ENCODE results near the gene ATF6. TPM values are rescaled to one million over a fixed set of nuclear protein-coding genes. Genes with fewer than 3 reads are reported as not detected.

The ATF6 gene
- total and polyA plus RNA-seq, 3 donors from 2014 or later = 22.6 to 38.2 (median 38.0) TPM

GRCh38 chr1:161736335-161736969 is 29.7 kb upstream of the ATF6 start:
- TF ChIP-seq POLR2A (IDR thresholded peaks at IDR 0.05) = no peak
- no peak for TF ChIP-seq CTCF (IDR thresholded peaks at IDR 0.05)
- 74 to 77% methylated on average over 4 of the region's 4 CpGs for WGBS, 2 donors
- intact Hi-C loops (cut with DNase I; ENCODE audit: low total_unique reads) = no loop called here

DNA sequence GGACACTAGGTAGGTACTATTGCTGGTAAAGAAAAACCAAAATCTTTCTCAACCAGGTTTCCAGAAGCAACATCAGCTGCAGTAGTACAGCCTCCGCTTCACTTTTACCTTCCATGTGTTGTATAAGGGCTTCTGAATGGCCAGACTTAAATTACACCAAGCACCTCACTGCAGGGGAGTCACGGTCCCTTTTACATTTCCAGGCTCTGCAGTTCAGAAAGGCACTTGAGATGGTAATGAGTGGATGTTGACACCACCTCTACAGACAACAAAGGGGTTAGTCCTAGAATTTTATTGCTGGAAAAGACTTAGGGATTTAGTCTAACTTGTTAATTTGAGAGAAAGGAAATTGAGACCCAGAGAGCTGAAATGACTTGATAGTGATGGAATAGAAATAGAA is 28.5 kb upstream of the ATF6 start:
- intact Hi-C loops (cut with DNase I; ENCODE audit: low total_unique reads) = no loop called here

More at GRCh38 chr1:161736335-161736969, 29.7 kb upstream of the ATF6 start:
- no peak for DNase-seq
- no peaks in the 10 kb centered on the region for H3K27me3 ChIP-seq
- no peaks in the 10 kb centered on the region for H3K4me1 ChIP-seq
- H3K9me3 ChIP-seq = no peaks in the 10 kb centered on the region
- no peak overlapping the region for H3K27ac ChIP-seq
- no peak overlapping the region for H3K4me3 ChIP-seq
- no peaks in the 10 kb centered on the region for H3K36me3 ChIP-seq (ENCODE audit: low read depth, missing control alignments)

GRCh38 chr1:161738627-161739287 is 27.4 kb upstream of the ATF6 start:
- H3K36me3 ChIP-seq (ENCODE audit: low read depth, missing control alignments) = no peaks in the 10 kb centered on the region
- 77 to 100% methylated on average over 4 of the region's 4 CpGs for WGBS, 2 donors
- no peaks in the 10 kb centered on the region for H3K27me3 ChIP-seq
- peak; percentile 58 for DNase-seq
- no peak for TF ChIP-seq POLR2A (IDR thresholded peaks at IDR 0.05)
- TF ChIP-seq CTCF (IDR thresholded peaks at IDR 0.05) = peak in 2 of 3 experiments; percentile 12 to 16
- no peaks in the 10 kb centered on the region for H3K4me1 ChIP-seq
- no peak overlapping the region for H3K27ac ChIP-seq
- H3K9me3 ChIP-seq = no peaks in the 10 kb centered on the region
- no peak overlapping the region for H3K4me3 ChIP-seq
- intact Hi-C loops (cut with DNase I; ENCODE audit: low total_unique reads) = no loop called here

More for the DNA sequence above, 28.5 kb upstream of the ATF6 start:
- 74 to 84% methylated on average over 2 of the region's 2 CpGs for WGBS, 2 donors
- no peaks in the 10 kb centered on the region for H3K9me3 ChIP-seq
- no peaks in the 10 kb centered on the region for H3K36me3 ChIP-seq (ENCODE audit: low read depth, missing control alignments)
- H3K4me3 ChIP-seq = no peak overlapping the region
- H3K27me3 ChIP-seq = no peaks in the 10 kb centered on the region
- no peaks in the 10 kb centered on the region for H3K4me1 ChIP-seq
- TF ChIP-seq POLR2A (IDR thresholded peaks at IDR 0.05) = no peak
- TF ChIP-seq CTCF (IDR thresholded peaks at IDR 0.05) = no peak
- H3K27ac ChIP-seq = no peak overlapping the region
- no peak for DNase-seq

DNA sequence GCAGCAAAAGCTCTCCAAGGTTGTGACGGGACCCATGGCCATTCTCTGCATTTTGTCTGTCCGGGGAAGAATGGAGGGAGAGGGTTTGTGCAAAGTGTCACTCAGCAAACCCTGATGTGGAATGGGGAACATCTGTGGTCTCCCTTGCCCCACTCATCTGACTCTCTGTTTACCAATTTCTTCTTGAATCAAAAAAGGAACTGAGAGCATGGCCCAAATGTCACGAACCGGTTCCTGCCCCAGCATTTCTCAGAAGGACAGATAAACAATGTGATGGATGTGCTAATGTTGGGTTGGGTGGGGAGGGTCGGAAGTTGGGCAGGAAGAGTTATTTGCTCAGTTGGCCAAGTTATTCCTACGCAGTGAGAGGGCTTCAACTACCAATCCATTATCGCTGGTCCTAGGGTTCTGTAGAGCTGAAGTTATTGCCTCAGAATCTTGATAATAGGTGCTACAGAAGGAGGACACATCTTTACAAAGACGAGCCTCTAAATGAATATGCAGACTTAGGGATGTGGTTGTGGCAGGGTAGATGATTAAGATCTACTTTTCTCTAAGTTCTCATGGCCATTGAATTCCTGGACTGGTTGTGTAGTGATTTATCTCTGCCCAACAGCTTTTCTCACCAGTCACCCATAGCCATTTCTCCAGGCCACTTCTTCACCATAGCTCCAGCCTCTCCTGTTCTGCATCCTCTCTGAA is 26.1 kb upstream of the ATF6 start:
- Histone ChIP-seq H3K27me3 (no peaks in the 10 kb centered on the region), H3K4me1 (no peaks in the 10 kb centered on the region), H3K36me3 (ENCODE audit: low read depth, missing control alignments) (no peaks in the 10 kb centered on the region), H3K27ac (no peak overlapping the region), H3K9me3 (no peaks in the 10 kb centered on the region), H3K4me3 (no peak overlapping the region)
- intact Hi-C loops (cut with DNase I; ENCODE audit: low total_unique reads) = no loop called here
- WGBS, 2 donors = 78 to 81% methylated on average over 8 of the region's 8 CpGs
- peak; percentile 44 for DNase-seq
- TF ChIP-seq CTCF (IDR thresholded peaks at IDR 0.05) = no peak
- TF ChIP-seq POLR2A (IDR thresholded peaks at IDR 0.05) = no peak

All from testis (tissue), 3 donors.